Suprapubic skin (tissue), 4 donors: ENCODE results near the gene PCSK5. TPM values are rescaled to one million over a fixed set of nuclear protein-coding genes. Genes with fewer than 3 reads are reported as not detected.

Experiments
- DNase-seq, 2 donors: peaks; one replicate each; pipeline ENCODE4 v3.0.0-alpha.2; 2019; ENCODE audit warnings: low spot score in 2 of 2
- H3K27ac ChIP-seq: fragments of 200-600 bp; sonication (generic); one replicate; pipeline ENCODE4 v1.5.1; 2019
- H3K27me3 ChIP-seq: fragments of 200-600 bp; sonication (generic); one replicate; pipeline ENCODE4 v1.5.1; 2019
- H3K36me3 ChIP-seq: fragments of 200-600 bp; sonication (generic); one replicate; pipeline ENCODE4 v1.5.1; 2019
- H3K4me1 ChIP-seq: fragments of 200-600 bp; sonication (generic); one replicate; pipeline ENCODE4 v1.5.1; 2019
- H3K4me3 ChIP-seq: fragments of 200-600 bp; sonication (generic); one replicate; pipeline ENCODE4 v1.5.1; 2019; ENCODE audit warnings: mild to moderate bottlenecking
- H3K9me3 ChIP-seq: fragments of 200-600 bp; sonication (generic); one replicate; pipeline ENCODE4 v1.5.1; 2019
- CTCF ChIP-seq, 2 donors: fragments of 200-600 bp in 1 of 2; fragments of 450-650 bp in 1 of 2; sonication (generic) in 1 of 2; IDR thresholded peaks; one replicate each; pipeline ENCODE4 v1.5.1; 2016 to 2019; ENCODE audit warnings: antibody characterized with exemption in 2 of 2, mild to moderate bottlenecking in 1 of 2, moderate library complexity in 1 of 2
- EP300 ChIP-seq: sonication (generic); formaldehyde crosslinking; IDR thresholded peaks from one replicate; pipeline ENCODE4 v1.6.1; 2017; ENCODE audit warnings: antibody characterized with exemption
- POLR2A ChIP-seq, 2 donors: fragments of 450-650 bp; IDR thresholded peaks; one replicate each; pipeline ENCODE4 v1.6.1; 2017; ENCODE audit warnings: antibody characterized with exemption in 2 of 2, mild to moderate bottlenecking in 2 of 2, moderate library complexity in 2 of 2
- POLR2AphosphoS5 ChIP-seq, 3 donors: sonication (generic); formaldehyde crosslinking; IDR thresholded peaks; one replicate each; pipeline ENCODE4 v1.6.1; 2017; ENCODE audit warnings: antibody characterized with exemption in 3 of 3
- WGBS: methylation state at CpG from one replicate; pipeline ENCODE4 v1.1.5; 2018; 5-methylcytosine and 5-hydroxymethylcytosine counted together
- total RNA-seq, 4 donors: library from RNA; depleted of rRNA; stranded (reverse); fragments of >200 nt; gene quantifications; one replicate each; pipeline ENCODE4 v1.1.0, GENCODE V29; 2016

PCSK5 gene
- total RNA-seq, 4 donors from 2014 or later = 5.2 to 10.8 (median 7.3) TPM

- Histone ChIP-seq H3K27ac (no peak overlapping the region), H3K27me3 (no peaks in the 10 kb centered on the region), H3K4me1 (no peaks in the 10 kb centered on the region), H3K4me3 (no peak overlapping the region), H3K36me3 (no peaks in the 10 kb centered on the region), H3K9me3 (no peaks in the 10 kb centered on the region)
- TF ChIP-seq CTCF (IDR thresholded peaks at IDR 0.05) (no peak), POLR2A (IDR thresholded peaks at IDR 0.05) (no peak), POLR2AphosphoS5 (IDR thresholded peaks at IDR 0.05) (no peak), EP300 (no peak)
- DNase-seq = no peak
- WGBS = 72% methylated on average over 2 of the region's 2 CpGs
Observed at GRCh38 chr9:76013809-76014208, 123.3 kb downstream of the PCSK5 start.

- Histone ChIP-seq H3K27me3 (no peaks in the 10 kb centered on the region), H3K36me3 (no peaks in the 10 kb centered on the region), H3K9me3 (no peaks in the 10 kb centered on the region), H3K4me1 (no peaks in the 10 kb centered on the region), H3K27ac (no peak overlapping the region), H3K4me3 (no peak overlapping the region)
- TF ChIP-seq POLR2AphosphoS5 (IDR thresholded peaks at IDR 0.05) = no peak
- no peak for TF ChIP-seq CTCF (IDR thresholded peaks at IDR 0.05)
- no peak for TF ChIP-seq EP300
- TF ChIP-seq POLR2A (IDR thresholded peaks at IDR 0.05) = no peak
- WGBS = 97% methylated on average over 11 of the region's 12 CpGs
- DNase-seq = no peak
Observed at GRCh38 chr9:76018235-76018634, 127.8 kb downstream of the PCSK5 start.

DNA sequence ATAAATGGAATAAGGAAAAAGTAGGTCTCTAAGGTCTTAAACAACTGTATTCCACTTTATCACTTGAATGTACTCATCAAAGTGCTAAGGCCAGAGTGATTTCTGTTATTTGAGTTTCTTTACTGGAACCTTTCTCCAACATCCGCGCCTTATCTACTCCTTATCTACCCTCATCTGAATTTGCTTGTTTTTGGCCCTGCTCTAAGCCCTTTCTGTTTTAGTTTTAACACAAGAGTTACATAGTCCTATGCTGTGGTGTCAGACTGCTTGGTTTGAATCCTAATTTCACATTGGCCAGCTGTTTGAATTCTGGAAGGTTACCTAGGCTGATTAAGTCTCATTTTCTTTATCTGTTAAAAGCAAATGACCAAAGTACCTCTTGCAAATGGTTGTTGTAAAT is 128.3 kb downstream of the PCSK5 start:
- 60% methylated on average over 2 of the region's 2 CpGs for WGBS
- Histone ChIP-seq H3K27me3 (no peaks in the 10 kb centered on the region), H3K4me1 (no peaks in the 10 kb centered on the region), H3K36me3 (no peaks in the 10 kb centered on the region), H3K27ac (no peak overlapping the region), H3K4me3 (no peak overlapping the region), H3K9me3 (no peaks in the 10 kb centered on the region)
- TF ChIP-seq POLR2AphosphoS5 (IDR thresholded peaks at IDR 0.05) (no peak), CTCF (IDR thresholded peaks at IDR 0.05) (no peak), EP300 (no peak), POLR2A (IDR thresholded peaks at IDR 0.05) (no peak)
- DNase-seq = no peak

DNA sequence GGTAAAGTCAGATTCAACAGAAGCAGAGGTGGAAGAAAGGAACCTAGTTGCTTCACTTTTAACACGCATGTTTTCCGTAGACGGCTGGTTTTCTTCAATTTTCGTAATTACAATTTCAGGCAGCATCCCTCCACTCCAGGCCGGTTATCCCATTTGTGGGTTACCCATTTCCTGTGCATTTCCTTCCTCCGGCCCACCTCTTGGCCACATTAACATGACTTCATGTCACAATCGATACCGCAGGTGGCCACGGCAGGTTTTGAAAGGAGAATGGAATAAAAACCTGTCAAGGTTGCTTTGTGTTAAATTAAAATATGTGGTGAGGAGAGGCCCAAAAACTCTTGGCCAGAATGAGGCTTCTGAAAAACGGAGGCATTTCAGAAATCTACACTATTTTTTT is 130.2 kb downstream of the PCSK5 start:
- Histone ChIP-seq H3K4me3 (no peak overlapping the region), H3K27ac (no peak overlapping the region), H3K36me3 (no peaks in the 10 kb centered on the region), H3K27me3 (no peaks in the 10 kb centered on the region), H3K9me3 (no peaks in the 10 kb centered on the region), H3K4me1 (no peaks in the 10 kb centered on the region)
- TF ChIP-seq EP300 = no peak
- no peak for TF ChIP-seq CTCF (IDR thresholded peaks at IDR 0.05)
- TF ChIP-seq POLR2AphosphoS5 (IDR thresholded peaks at IDR 0.05) = no peak
- no peak for TF ChIP-seq POLR2A (IDR thresholded peaks at IDR 0.05)
- 81% methylated on average over 10 of the region's 10 CpGs for WGBS
- DNase-seq = no peak

- no peak for TF ChIP-seq POLR2A (IDR thresholded peaks at IDR 0.05)
- no peak for TF ChIP-seq POLR2AphosphoS5 (IDR thresholded peaks at IDR 0.05)
- TF ChIP-seq CTCF (IDR thresholded peaks at IDR 0.05) = no peak
- TF ChIP-seq EP300 = no peak
- H3K9me3 ChIP-seq = no peaks in the 10 kb centered on the region
- no peaks in the 10 kb centered on the region for H3K4me1 ChIP-seq
- no peaks in the 10 kb centered on the region for H3K36me3 ChIP-seq
- H3K27ac ChIP-seq = no peak overlapping the region
- 86% methylated on average over 5 of the region's 5 CpGs for WGBS
- H3K27me3 ChIP-seq = no peaks in the 10 kb centered on the region
- no peak for DNase-seq
- no peak overlapping the region for H3K4me3 ChIP-seq
Observed at GRCh38 chr9:76022317-76022716, 131.8 kb downstream of the PCSK5 start.
